ENCODE results near the gene LGALS7B.

The LGALS7B gene

DNA sequence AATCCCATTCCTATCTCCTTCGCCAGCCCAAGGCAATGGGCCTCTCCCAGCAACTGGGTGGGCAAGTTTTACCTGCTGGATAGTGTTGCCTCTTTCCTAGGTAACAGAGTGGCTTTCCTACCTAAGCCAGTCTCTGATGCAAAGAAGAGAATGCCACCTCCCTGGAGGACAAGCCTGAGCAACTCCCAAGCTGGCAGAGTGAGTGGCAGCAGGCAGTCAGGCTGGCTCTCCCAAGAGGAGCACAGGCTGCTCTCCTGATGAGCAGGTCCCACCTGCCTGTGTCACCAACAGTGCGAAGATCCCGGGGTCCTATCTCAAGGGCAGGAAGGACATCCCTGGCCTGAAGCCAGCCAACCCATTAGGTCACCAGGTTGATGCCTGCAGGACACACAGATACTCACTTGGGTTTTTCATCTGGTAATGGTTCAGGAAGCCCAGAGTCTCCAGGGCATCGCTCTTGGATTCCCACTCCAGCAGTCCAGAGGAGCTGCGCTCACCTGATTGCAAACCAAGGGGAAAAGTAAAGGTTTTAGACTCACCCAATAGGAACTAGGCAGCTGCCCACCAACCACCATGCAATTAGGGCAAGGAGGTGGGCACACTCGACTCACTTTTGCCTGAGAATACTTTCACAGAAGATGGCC, 48.1 kb downstream of the LGALS7B start:
- no peak for TF ChIP-seq Cebpa-rat (IDR thresholded peaks at IDR 0.05)
- H3K9ac ChIP-seq, result no peak overlapping the region
- H3K9me3 ChIP-seq (replicated peaks in 1 of 11), result no peaks in the 10 kb centered on the region
- H4K20me1 ChIP-seq, result peaks cover 57 to 76% (median 70%) of the 10 kb centered on the region in 11 experiments
- no peak overlapping the region for H3K4me2 ChIP-seq
- no peaks in the 10 kb centered on the region for H3K27me3 ChIP-seq
- H3K36me3 ChIP-seq, result peaks cover 67 to 78% (median 71%) of the 10 kb centered on the region in 11 experiments
- no peak overlapping the region for H3K27ac ChIP-seq
- H3K4me3 ChIP-seq, result no peak overlapping the region
- peaks cover 10 to 25% (median 18%) of the 10 kb centered on the region in 10 experiments for H3K4me1 ChIP-seq

DNA sequence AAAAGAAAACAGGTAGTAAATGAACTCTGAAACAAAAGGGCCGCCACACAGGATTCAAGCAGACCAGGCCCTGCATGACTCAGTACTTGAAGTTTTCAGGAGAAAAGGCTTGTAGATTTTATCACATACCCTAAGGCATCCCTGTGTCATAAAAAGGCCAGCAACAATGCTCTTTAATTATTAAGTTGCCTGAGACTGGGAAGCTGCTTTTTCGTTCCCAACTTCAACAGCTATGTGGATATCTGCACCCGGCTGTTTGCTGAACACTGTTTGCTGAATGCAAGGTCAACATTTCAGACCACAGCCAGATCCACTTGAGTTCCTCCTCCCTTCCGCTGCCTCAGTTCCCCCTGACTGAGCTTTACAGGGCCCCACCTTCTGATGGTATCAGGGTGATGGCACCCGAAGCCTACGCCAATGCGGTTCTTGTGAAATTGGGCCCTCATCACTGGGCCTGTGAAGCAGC, 48.7 kb downstream of the LGALS7B start:
- H3K4me1 ChIP-seq, result peaks cover 10 to 25% (median 16%) of the 10 kb centered on the region in 10 experiments
- H3K36me3 ChIP-seq, result peaks cover 73 to 84% (median 77%) of the 10 kb centered on the region in 11 experiments

DNA sequence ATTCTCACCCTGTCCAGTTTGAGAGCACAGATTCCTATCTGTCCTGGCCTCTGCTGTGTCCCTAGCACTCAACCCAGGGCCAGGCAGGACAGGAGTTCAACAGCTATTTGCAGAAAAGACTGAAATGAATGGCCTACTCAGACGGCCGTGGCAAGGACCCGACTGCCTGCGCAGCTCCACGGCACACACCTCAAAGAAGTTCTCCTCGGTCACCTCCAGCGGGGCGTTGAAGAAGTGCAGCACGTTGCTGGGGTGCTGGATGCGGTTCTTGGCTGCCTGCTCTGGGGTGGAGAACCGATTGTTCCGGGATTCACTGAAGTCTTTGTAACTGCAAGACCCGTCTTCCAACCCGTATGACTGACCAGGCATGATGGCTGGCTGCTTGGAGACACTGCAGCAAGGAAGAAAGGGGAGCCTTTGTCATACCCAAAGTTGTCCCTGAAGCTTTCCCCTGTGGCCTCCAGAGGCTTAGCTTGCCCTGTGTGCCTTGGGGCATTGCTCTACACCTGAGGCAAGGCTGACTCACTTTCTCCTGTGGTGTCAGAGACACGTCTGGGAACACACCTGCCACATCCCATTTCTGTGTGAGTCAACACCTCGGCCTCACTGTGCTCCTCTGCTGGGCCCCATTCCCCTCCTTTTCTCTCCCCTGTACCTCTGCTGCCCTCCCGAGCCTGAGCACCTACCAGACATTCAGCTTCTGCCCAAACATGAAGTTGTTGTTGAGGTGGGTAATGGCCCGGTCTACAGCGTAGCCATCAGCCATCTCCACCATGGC, 49.4 kb downstream of the LGALS7B start:
- Histone ChIP-seq H3K9ac (peak overlapping the region in 1 of 11 experiments; percentile 2; a peak in 2 of 22 replicates), H3K4me2 (no peak overlapping the region), H3K27me3 (no peaks in the 10 kb centered on the region), H3K4me3 (no peak overlapping the region), H3K27ac (no peak overlapping the region), H3K4me1 (peaks cover 14 to 28% (median 18%) of the 10 kb centered on the region in 10 experiments; a peak in 19 of 20 replicates), H3K9me3 (replicated peaks in 1 of 11) (no peaks in the 10 kb centered on the region), H3K36me3 (peaks cover 80 to 91% (median 84%) of the 10 kb centered on the region in 11 experiments), H4K20me1 (peaks cover 70 to 88% (median 83%) of the 10 kb centered on the region in 11 experiments)
- TF ChIP-seq Cebpa-rat (IDR thresholded peaks at IDR 0.05), result no peak

More for the DNA sequence above, 48.7 kb downstream of the LGALS7B start:
- Histone ChIP-seq H4K20me1 (peaks cover 63 to 81% (median 76%) of the 10 kb centered on the region in 11 experiments), H3K27me3 (no peaks in the 10 kb centered on the region), H3K9ac (peak overlapping the region in 1 of 11 experiments; percentile 2; a peak in 1 of 22 replicates), H3K9me3 (replicated peaks in 1 of 11) (no peaks in the 10 kb centered on the region), H3K4me2 (no peak overlapping the region), H3K27ac (no peak overlapping the region), H3K4me3 (no peak overlapping the region)
- TF ChIP-seq Cebpa-rat (IDR thresholded peaks at IDR 0.05), result no peak

DNA sequence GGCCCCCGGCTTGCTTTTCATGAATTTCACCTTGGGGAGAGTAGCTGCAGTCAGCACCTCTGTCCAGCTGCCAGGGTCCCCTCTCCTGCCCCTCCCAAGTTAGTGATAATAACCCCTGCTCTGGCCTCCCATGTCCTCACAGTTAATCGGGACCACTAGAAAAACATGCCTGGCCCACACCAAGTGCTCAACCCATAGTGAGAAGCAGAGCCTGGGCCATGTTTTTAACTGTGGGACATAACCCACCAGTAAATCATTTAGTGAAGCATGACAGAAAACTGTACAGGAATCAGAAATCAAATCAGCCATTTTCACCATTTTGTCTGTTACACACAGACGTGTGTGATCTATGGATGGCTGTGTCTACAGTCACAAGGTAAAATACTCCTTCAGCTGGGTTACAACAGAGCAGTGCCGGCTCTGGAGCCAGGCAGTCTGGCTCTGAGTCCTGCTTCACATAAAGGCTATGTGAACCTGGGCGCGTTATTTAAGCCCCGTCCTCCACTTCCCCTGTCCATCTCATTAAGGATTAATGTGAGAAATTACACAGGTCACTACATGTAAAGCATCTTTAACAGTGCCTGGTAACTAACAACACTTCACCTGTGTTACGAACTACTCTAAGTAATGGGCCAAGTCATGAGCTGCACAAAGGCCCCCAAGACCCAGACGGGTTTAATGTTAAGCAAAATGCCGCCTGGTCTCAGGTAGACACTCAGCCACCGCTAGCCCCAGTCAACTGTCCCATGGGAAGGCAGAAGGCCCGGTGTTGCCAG, 50.2 kb downstream of the LGALS7B start:
- Histone ChIP-seq H3K9me3 (replicated peaks in 1 of 11) (no peaks in the 10 kb centered on the region), H4K20me1 (peaks cover 77 to 96% (median 91%) of the 10 kb centered on the region in 11 experiments), H3K36me3 (peaks cover 87 to 98% (median 92%) of the 10 kb centered on the region in 11 experiments), H3K4me3 (no peak overlapping the region), H3K27me3 (no peaks in the 10 kb centered on the region), H3K27ac (no peak overlapping the region), H3K9ac (no peak overlapping the region; a peak in 1 of 22 replicates), H3K4me2 (no peak overlapping the region), H3K4me1 (peaks cover 17 to 36% (median 26%) of the 10 kb centered on the region in 10 experiments)
- no peak for TF ChIP-seq Cebpa-rat (IDR thresholded peaks at IDR 0.05)

DNA sequence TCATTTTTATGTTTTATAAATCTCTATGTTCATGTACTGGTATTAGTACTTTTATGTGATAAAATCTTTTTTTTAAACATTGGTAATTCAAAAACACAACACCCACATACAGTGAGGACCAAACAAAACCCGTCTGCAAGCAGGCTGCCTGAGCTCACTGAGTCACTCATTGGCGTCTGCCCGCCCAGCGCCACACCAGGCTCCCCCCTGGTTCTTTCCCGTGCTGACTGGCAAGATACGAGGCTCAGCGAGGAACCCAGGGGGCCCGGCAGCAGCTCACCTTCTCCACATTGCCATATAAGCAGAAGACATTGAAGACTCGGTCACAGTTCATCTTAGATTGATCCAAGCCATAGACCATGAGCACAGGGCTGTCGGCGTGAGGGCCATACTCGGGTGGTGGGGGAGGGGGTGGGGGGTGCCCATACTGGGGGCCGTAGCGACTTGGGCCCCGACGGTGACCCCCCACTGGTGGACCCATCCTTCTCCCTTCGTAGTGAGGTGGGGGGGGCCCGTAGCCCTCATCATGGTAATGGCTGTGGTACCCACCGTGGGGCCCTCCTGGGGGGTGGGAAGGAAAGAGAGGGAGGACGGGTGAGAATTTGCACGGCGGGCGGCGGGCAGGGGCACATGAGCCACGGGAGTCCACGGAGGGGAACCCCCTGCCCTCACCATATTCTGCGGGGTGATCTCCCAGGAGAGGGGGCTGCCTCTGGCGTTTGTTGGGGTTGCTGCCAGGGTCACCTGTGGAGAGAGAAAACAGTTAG, 51.0 kb downstream of the LGALS7B start:
- no peak for TF ChIP-seq Cebpa-rat (IDR thresholded peaks at IDR 0.05)
- peak overlapping the region in 1 of 11 experiments; percentile 29; a peak in 1 of 22 replicates for H3K27ac ChIP-seq
- peaks cover 96 to 100% (median 99%) of the 10 kb centered on the region in 11 experiments for H3K36me3 ChIP-seq
- peaks cover 20 to 44% (median 34%) of the 10 kb centered on the region in 10 experiments for H3K4me1 ChIP-seq
- no peak overlapping the region for H3K4me3 ChIP-seq
- H3K9me3 ChIP-seq (replicated peaks in 1 of 11), result no peaks in the 10 kb centered on the region
- H3K4me2 ChIP-seq, result no peak overlapping the region
- peak overlapping the region in 2 of 11 experiments; percentile 11 to 21; a peak in 1 of 22 replicates for H3K9ac ChIP-seq
- H3K27me3 ChIP-seq, result no peaks in the 10 kb centered on the region
- peaks cover 86 to 100% (median 97%) of the 10 kb centered on the region in 11 experiments for H4K20me1 ChIP-seq

DNA sequence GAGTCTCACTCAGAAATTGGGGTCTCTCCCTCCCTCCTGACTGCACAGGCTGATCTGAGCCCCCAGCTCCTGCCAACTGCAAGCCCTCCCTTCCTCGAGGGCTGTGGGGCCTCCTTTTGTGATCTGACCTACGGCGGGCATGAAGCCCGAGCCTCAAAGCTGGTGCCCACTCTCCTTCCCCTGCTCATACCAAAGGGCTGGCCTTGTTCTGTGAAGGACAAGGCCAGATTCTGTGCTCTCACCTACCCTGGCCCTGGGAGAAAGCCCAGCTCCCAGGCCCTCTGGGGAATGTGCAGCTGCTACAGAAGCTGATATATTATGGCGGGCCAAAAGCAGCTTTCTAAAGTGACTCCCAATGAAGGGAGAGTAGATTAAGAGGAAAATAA, 51.6 kb downstream of the LGALS7B start:
- no peak for TF ChIP-seq Cebpa-rat (IDR thresholded peaks at IDR 0.05)
- no peaks in the 10 kb centered on the region for H3K27me3 ChIP-seq
- H3K9me3 ChIP-seq (replicated peaks in 1 of 11), result no peaks in the 10 kb centered on the region
- H4K20me1 ChIP-seq, result peaks cover 91 to 100% (median 99%) of the 10 kb centered on the region in 11 experiments
- peak overlapping the region in 1 of 11 experiments; percentile 29; a peak in 1 of 22 replicates for H3K27ac ChIP-seq
- peak overlapping the region in 2 of 11 experiments; percentile 11 to 21; a peak in 2 of 22 replicates for H3K9ac ChIP-seq
- H3K36me3 ChIP-seq, result peaks cover 98 to 100% (median 99%) of the 10 kb centered on the region in 11 experiments
- H3K4me3 ChIP-seq, result no peak overlapping the region
- peaks cover 24 to 50% (median 40%) of the 10 kb centered on the region in 10 experiments for H3K4me1 ChIP-seq
- H3K4me2 ChIP-seq, result no peak overlapping the region
